HCT116 (cell line): ENCODE measurements around the gene DEPDC5. TPM values are rescaled to one million over a fixed set of nuclear protein-coding genes. Genes with fewer than 3 reads are reported as not detected.

Source experiments
- ATAC-seq: fragments of 200-7000 bp; cut with Tn5 transposase; 2 replicates; pipeline ENCODE4 v1.9.1; 2020; ENCODE audit warnings: mild to moderate bottlenecking, moderate library complexity
- BruUV-seq: library from RNA; stranded (reverse); fragments of 400-500 nt; replicated peaks from 2 replicates; lab custom pipeline; 2021; lab: Mats Ljungman, UMichigan
- CTCF ChIA-PET: fragments of 300-600 bp; sonication (Branson Sonifier 250); formaldehyde crosslinking; loops from one replicate; lab custom pipeline; 2021; ENCODE audit warnings: antibody characterized with exemption; lab: Charles Lee
- POLR2A ChIA-PET: fragments of 300-600, 350-600 bp; sonication (Branson Sonifier 250); formaldehyde crosslinking; loops from one replicate; lab custom pipeline; 2021; ENCODE audit warnings: antibody characterized with exemption; lab: Charles Lee
- RAD21 ChIA-PET, 2 experiments: fragments of 300-600 bp; sonication (Branson Sonifier 250); formaldehyde crosslinking; loops; one replicate each; lab custom pipeline; 2023; ENCODE audit warnings: low total read pairs in 2 of 2; ENCODE audit not compliant: uncharacterized antibody in 2 of 2, unreplicated experiment in 2 of 2, low non-redundant PET in 1 of 2; lab: Charles Lee
- DNase-seq: peaks from one replicate; pipeline ENCODE4 v3.0.0-alpha.2; 2010; ENCODE audit warnings: low read depth, low spot score
- H2AFZ ChIP-seq: fragments of 200-600 bp; shearing (Covaris generic), sonication (generic); 2 replicates; pipeline ENCODE4 v1.6.1; 2017; ENCODE audit warnings: low read depth, mixed run types, mixed read lengths, antibody characterized with exemption, low read length; ENCODE audit not compliant: poor library complexity, severe bottlenecking
- H3K27ac ChIP-seq: 2 replicates; pipeline ENCODE4 v1.5.1; 2012; ENCODE audit warnings: low read depth, low read length
- H3K27me3 ChIP-seq: fragments of 200-600 bp; sonication (generic); 2 replicates; pipeline ENCODE4 v1.6.1; 2016; ENCODE audit warnings: mixed run types, low read length, mixed read lengths; ENCODE audit not compliant: insufficient read depth
- H3K36me3 ChIP-seq, 2 experiments: fragments of 200-500 bp in 1 of 2; fragments of 200-600 bp in 1 of 2; sonication (Bioruptor generic) in 1 of 2; sonication (generic) in 1 of 2; 2 replicates each; pipeline versions ENCODE4 v1.5.1 to v1.6.1; 2014 to 2016; ENCODE audit warnings: low read length in 2 of 2, inconsistent platforms in 1 of 2, mixed read lengths in 1 of 2, mixed run types in 1 of 2; ENCODE audit not compliant: insufficient read depth in 2 of 2, control insufficient read depth in 1 of 2
- H3K4me1 ChIP-seq, 2 experiments: fragments of 200-600 bp in 1 of 2; sonication (generic) in 1 of 2; 2 replicates each; pipeline versions ENCODE4 v1.5.1 to v1.6.1; 2012 to 2017; ENCODE audit warnings: low read length in 2 of 2, inconsistent platforms in 1 of 2, mild to moderate bottlenecking in 1 of 2, mixed read lengths in 1 of 2, mixed run types in 1 of 2, moderate library complexity in 1 of 2; ENCODE audit not compliant: insufficient read depth in 2 of 2, control insufficient read depth in 1 of 2
- H3K4me2 ChIP-seq: fragments of 200-600 bp; sonication (generic); 2 replicates; pipeline ENCODE4 v1.6.1; 2017; ENCODE audit warnings: mixed run types, low read length, mixed read lengths
- H3K4me3 ChIP-seq, 2 experiments: fragments of 200-600 bp in 1 of 2; sonication (generic) in 1 of 2; replicated peaks in 1 of 2; 2 replicates each; pipeline ENCODE4 v1.5.1; 2011 to 2016; ENCODE audit warnings: low read length in 2 of 2, control low read depth in 1 of 2, low read depth in 1 of 2, mild to moderate bottlenecking in 1 of 2, mixed read lengths in 1 of 2, mixed run types in 1 of 2
- H3K79me2 ChIP-seq: fragments of 200-600 bp; sonication (generic); 2 replicates; pipeline ENCODE4 v1.6.1; 2017; ENCODE audit warnings: mild to moderate bottlenecking, mixed run types, low read length, moderate library complexity, mixed read lengths; ENCODE audit not compliant: insufficient read depth
- H3K9ac ChIP-seq: fragments of 200-600 bp; sonication (generic); 2 replicates; pipeline ENCODE4 v1.6.1; 2016; ENCODE audit warnings: low read length, mixed read lengths
- H3K9me2 ChIP-seq: fragments of 200-600 bp; sonication (generic), shearing (Covaris generic); 2 replicates; pipeline ENCODE4 v1.6.1; 2017; ENCODE audit warnings: mixed run types, mild to moderate bottlenecking, moderate library complexity; ENCODE audit not compliant: insufficient read depth
- H3K9me3 ChIP-seq, 2 experiments: fragments of 200-500 bp in 1 of 2; fragments of 200-600 bp in 1 of 2; sonication (Bioruptor generic) in 1 of 2; sonication (generic) in 1 of 2; 2 replicates each; pipeline ENCODE4 v1.6.1; 2014 to 2017; ENCODE audit warnings: low read length in 2 of 2, mixed read lengths in 2 of 2, inconsistent platforms in 1 of 2, low read depth in 1 of 2, mild to moderate bottlenecking in 1 of 2, mixed run types in 1 of 2, moderate library complexity in 1 of 2; ENCODE audit not compliant: control insufficient read depth in 1 of 2, insufficient read depth in 1 of 2
- H4K20me1 ChIP-seq: fragments of 200-600 bp; sonication (generic), shearing (Covaris generic); 2 replicates; pipeline ENCODE4 v1.6.1; 2017; ENCODE audit warnings: mixed run types, mild to moderate bottlenecking, moderate library complexity; ENCODE audit not compliant: insufficient read depth
- CBX3 ChIP-seq: IDR thresholded peaks from 2 replicates; pipeline ENCODE4 v1.6.1; 2012; ENCODE audit warnings: low read depth
- CEBPB ChIP-seq: IDR thresholded peaks from 2 replicates; pipeline ENCODE4 v1.6.1; 2012; ENCODE audit warnings: low read depth
- EZH2 ChIP-seq: fragments of 200-600 bp; sonication (generic); IDR thresholded peaks from 2 replicates; pipeline ENCODE4 v1.6.1; 2017; ENCODE audit warnings: antibody characterized with exemption, mixed run types
- EZH2phosphoT487 ChIP-seq: fragments of 200-600 bp; IDR thresholded peaks from 2 replicates; pipeline ENCODE4 v1.6.1; 2018; ENCODE audit warnings: antibody characterized with exemption, borderline replicate concordance
- FOSL1 ChIP-seq: IDR thresholded peaks from 2 replicates; pipeline ENCODE4 v1.6.1; 2012; ENCODE audit warnings: low read depth
- JUND ChIP-seq: IDR thresholded peaks from 2 replicates; pipeline ENCODE4 v1.6.1; 2012
- POLR2A ChIP-seq: IDR thresholded peaks from 2 replicates; pipeline ENCODE4 v1.7.0; 2011; ENCODE audit warnings: borderline replicate concordance; ENCODE audit not compliant: insufficient read depth, insufficient read length; ENCODE audit errors: extremely low read depth
- POLR2AphosphoS5 ChIP-seq: IDR thresholded peaks from 2 replicates; pipeline ENCODE4 v1.6.1; 2011; ENCODE audit warnings: mild to moderate bottlenecking, low read depth, low read length, moderate library complexity
- RAD21 ChIP-seq: IDR thresholded peaks from 2 replicates; pipeline ENCODE4 v1.6.1; 2012; ENCODE audit warnings: low read depth, mild to moderate bottlenecking
- SIN3A ChIP-seq: IDR thresholded peaks from 2 replicates; pipeline ENCODE4 v1.6.1; 2012; ENCODE audit warnings: low read depth
- SP1 ChIP-seq: IDR thresholded peaks from 2 replicates; pipeline ENCODE4 v1.6.1; 2012; ENCODE audit warnings: low read depth
- SRF ChIP-seq: IDR thresholded peaks from 2 replicates; pipeline ENCODE4 v1.6.1; 2012; ENCODE audit warnings: low read depth
- intact Hi-C: fragments of 100-400 bp; cut with micrococcal nuclease; formaldehyde crosslinking; loops from 2 replicates; pipeline ENCODE4 v1.10.0; 2022
- total RNA-seq: library from RNA; stranded (reverse); gene quantifications from one replicate; pipeline ENCODE4 v1.2.1, GENCODE V29; 2021; ENCODE audit not compliant: unreplicated experiment
- TF ChIP-seq, protein P1 (sequence below): IDR thresholded peaks from 2 replicates; pipeline ENCODE4 v1.6.1; 2012

DEPDC5 gene
- total RNA-seq, 1 experiment from 2014 or later = 35.0 TPM

DNA sequence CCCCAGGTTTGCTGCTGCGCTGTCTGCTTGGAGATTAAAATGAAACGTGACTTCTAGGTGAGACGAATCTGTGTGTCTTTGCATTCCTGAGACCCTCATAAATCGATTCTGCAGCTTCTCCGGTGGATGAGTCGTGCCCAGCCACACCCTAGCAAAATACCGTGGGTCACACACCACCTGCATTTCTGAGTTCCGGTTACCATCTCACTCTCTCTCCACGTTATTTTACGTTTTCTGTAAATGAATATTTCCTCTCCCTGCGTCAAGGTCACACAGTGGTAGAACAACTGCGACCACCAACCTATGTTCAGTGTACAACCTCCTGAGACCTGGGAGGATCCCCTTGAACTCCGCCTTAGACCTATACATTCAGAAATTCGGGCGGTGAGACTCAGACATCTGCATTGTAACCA is 191.6 kb downstream of the DEPDC5 start:
- peaks cover 23 to 36% of the 10 kb centered on the region in 2 experiments; a peak in 3 of 4 replicates for H3K36me3 ChIP-seq
- H3K4me2 ChIP-seq = peak overlapping the region; percentile 90
- intact Hi-C loops = loop anchor here (5.0 to 10.0 kb wide), 2 partner anchors 121 to 193 kb away; partner anchors contain the start of genes DEPDC5 and PRR14L
- ChIA-PET CTCF (no interaction called here), RAD21 (no interaction called here), POLR2A (interaction anchor here (1.0 kb wide), 1 partner anchor 283 kb away, joined by 3 read pairs; no protein-coding TSS in a partner anchor)
- no peak overlapping the region for H2AFZ ChIP-seq
- peak overlapping the region; percentile 98 for H3K27ac ChIP-seq
- H3K27me3 ChIP-seq = no peaks in the 10 kb centered on the region
- no TSS peak for BruUV-seq
- peak overlapping the region; percentile 90 for H3K9ac ChIP-seq
- no peaks in the 10 kb centered on the region for H3K9me3 ChIP-seq
- H3K9me2 ChIP-seq = no peaks in the 10 kb centered on the region
- peak overlapping the region; percentile 78 to 87 for H3K4me3 ChIP-seq
- DNase-seq = no peak
- no peak for ATAC-seq
- peaks cover 11% of the 10 kb centered on the region; the same call in 1 of the 2 replicates for H4K20me1 ChIP-seq
- peaks cover 22 to 34% of the 10 kb centered on the region in 2 experiments for H3K4me1 ChIP-seq
- peaks cover 60% of the 10 kb centered on the region for H3K79me2 ChIP-seq
- no peak for TF ChIP-seq POLR2A
- no peak for TF ChIP-seq SP1
- no peak for TF ChIP-seq SIN3A
- TF ChIP-seq RAD21 = no peak
- no peak for TF ChIP-seq CBX3
- TF ChIP-seq EZH2phosphoT487 = no peak
- no peak for TF ChIP-seq FOSL1
- TF ChIP-seq EZH2 = no peak
- TF ChIP-seq POLR2AphosphoS5 = no peak
- no peak for TF ChIP-seq SRF
- TF ChIP-seq CEBPB = no peak
- TF ChIP-seq, protein P1, sequence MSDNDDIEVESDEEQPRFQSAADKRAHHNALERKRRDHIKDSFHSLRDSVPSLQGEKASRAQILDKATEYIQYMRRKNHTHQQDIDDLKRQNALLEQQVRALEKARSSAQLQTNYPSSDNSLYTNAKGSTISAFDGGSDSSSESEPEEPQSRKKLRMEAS = no peak
- TF ChIP-seq JUND = no peak
